ENCODE measurements around the gene GABRR2. TPM values are rescaled to one million over a fixed set of nuclear protein-coding genes. Genes with fewer than 3 reads are reported as not detected.
"Not testable (repeated sequence)": the region's sequence is repeated elsewhere in the genome, so short reads cannot be mapped to it uniquely, and the experiment has no call there.

GABRR2 gene
- total and polyA plus RNA-seq, 2 donors: 0.42 to 0.78 TPM

DNA sequence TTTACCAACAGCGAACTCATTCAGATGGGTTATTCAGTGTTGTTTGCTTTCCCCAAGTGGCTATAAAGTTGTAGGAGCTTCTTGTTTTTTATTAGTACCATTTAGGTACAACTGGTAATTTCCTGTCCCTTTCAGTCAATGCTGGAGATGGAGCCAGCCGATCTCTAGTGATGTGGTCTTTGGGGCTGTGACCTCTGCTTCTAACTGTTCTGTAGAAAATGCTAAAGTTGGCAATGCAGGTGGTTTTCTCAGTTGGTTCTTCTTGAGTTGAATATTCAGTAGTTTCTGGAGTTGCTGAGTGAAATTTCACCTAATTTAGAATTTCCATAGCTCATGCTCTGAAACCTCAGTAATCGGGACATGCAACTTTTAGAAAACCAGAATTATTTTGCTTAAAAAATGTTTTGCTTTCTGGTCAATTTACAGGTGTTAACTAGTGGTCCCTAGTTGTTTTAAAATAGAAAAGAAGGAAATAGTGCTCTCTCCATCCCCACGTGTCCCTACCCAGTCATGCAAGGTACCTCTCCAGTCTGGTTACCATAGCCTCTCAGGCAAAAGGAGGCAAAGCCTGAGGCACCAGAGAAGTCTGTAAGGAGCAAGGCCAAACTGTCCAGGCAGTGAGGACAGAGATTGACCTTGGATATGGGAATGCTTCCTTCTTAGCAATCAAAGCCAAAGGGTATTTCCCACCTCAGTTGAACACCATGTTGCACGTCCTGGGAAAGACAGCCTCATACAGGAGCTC is 70.7 kb downstream of the GABRR2 start:
- H3K27me3 ChIP-seq (ENCODE audit: control insufficient read depth in 2 of 2, insufficient read depth in 1 of 2, low read length in 1 of 2): no peaks in the 10 kb centered on the region
- DNase-seq (ENCODE audit: low read depth in 6 of 9, low spot score in 9 of 9): peak in 2 of 9 donors; percentile 23 to 63
- H3K27ac ChIP-seq (ENCODE audit: low read depth in 1 of 2, low read length in 1 of 2): no peak overlapping the region
- WGBS: 61% methylated on average over 5 of the region's 5 CpGs
- H3K4me1 ChIP-seq (ENCODE audit: control insufficient read depth in 2 of 2, insufficient read depth in 2 of 2, low read length in 2 of 2): peaks cover 19 to 25% of the 10 kb centered on the region in 2 donors
- H3K36me3 ChIP-seq (ENCODE audit: control insufficient read depth in 2 of 2, insufficient read depth in 2 of 2, low read length in 1 of 2): no peaks in the 10 kb centered on the region
- no peak overlapping the region for H3K4me3 ChIP-seq (ENCODE audit: low read length in 2 of 2)
- peaks cover 0 to 1% of the 10 kb centered on the region in 2 donors for H3K9me3 ChIP-seq (ENCODE audit: control insufficient read depth in 2 of 2, insufficient read depth in 1 of 2, low read length in 1 of 2)

DNA sequence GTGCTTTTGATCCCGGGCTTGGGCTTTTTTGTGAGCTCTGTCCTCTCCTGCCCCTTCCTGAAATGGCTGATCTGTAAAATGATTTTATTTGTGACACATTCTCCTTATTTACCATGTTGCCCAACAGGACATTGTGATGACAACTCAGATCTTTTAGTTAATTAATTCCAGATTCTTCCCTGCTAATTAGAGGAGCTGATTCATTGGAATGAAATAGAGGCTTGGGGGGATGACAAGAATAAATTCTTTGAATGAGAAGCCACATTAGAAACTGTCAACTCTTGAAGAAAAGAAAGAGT is 71.8 kb downstream of the GABRR2 start:
- no peak for DNase-seq (ENCODE audit: low read depth in 6 of 9, low spot score in 9 of 9)
- H3K27me3 ChIP-seq (ENCODE audit: control insufficient read depth in 2 of 2, insufficient read depth in 1 of 2, low read length in 1 of 2): no peaks in the 10 kb centered on the region
- 68% methylated on average over 1 of the region's 1 CpG for WGBS
- no peak overlapping the region for H3K4me3 ChIP-seq (ENCODE audit: low read length in 2 of 2)
- H3K9me3 ChIP-seq (ENCODE audit: control insufficient read depth in 2 of 2, insufficient read depth in 1 of 2, low read length in 1 of 2): peaks cover 0 to 1% of the 10 kb centered on the region in 2 donors
- no peak overlapping the region for H3K27ac ChIP-seq (ENCODE audit: low read depth in 1 of 2, low read length in 1 of 2)
- H3K36me3 ChIP-seq (ENCODE audit: control insufficient read depth in 2 of 2, insufficient read depth in 2 of 2, low read length in 1 of 2): no peaks in the 10 kb centered on the region
- peaks cover 26 to 33% of the 10 kb centered on the region in 2 donors for H3K4me1 ChIP-seq (ENCODE audit: control insufficient read depth in 2 of 2, insufficient read depth in 2 of 2, low read length in 2 of 2)

DNA sequence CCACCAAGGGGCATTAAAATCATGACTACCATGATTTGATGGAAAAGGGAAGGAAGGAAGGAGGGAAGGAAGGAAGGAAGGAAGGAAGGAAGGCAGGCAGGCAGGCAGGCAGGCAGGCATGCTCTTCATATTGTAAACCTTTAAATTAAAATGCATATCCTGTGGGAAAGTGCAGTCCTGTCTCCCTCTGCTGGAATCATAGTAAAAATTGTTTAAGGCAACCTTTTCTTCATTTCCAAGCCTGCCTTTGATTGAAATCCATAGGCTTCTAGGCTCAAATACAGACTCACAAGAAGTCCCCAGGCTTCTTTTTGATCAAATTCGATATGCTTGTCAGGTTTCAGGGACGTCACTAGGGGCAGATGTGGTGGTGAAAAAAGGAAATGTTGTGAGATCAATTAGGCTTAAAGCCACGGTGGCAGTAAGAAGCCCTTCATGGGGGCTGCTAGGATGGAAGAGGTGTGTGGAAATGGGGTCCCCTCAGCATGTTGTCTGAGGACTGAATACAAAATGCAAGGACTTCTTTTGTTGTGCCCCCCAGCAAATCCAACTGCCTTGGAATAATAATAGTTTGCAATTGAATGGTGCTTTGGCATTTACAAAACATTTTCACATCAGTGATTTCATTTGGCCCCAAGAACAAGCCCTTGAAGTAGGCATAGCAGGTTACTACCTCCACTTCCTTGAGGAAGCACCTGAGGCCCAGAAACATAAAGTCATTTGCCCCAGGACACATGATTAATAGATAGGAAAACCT is 72.3 kb downstream of the GABRR2 start:
- Histone ChIP-seq H3K4me3 (ENCODE audit: low read length in 2 of 2) (no peak overlapping the region), H3K9me3 (ENCODE audit: control insufficient read depth in 2 of 2, insufficient read depth in 1 of 2, low read length in 1 of 2) (peaks cover 0 to 1% of the 10 kb centered on the region in 2 donors), H3K27me3 (ENCODE audit: control insufficient read depth in 2 of 2, insufficient read depth in 1 of 2, low read length in 1 of 2) (no peaks in the 10 kb centered on the region), H3K36me3 (ENCODE audit: control insufficient read depth in 2 of 2, insufficient read depth in 2 of 2, low read length in 1 of 2) (no peaks in the 10 kb centered on the region), H3K27ac (ENCODE audit: low read depth in 1 of 2, low read length in 1 of 2) (peak overlapping the region in 1 of 2 donors; percentile 10), H3K4me1 (ENCODE audit: control insufficient read depth in 2 of 2, insufficient read depth in 2 of 2, low read length in 2 of 2) (peaks cover 26 to 33% of the 10 kb centered on the region in 2 donors)
- peak in 2 of 9 donors; percentile 23 to 43 for DNase-seq (ENCODE audit: low read depth in 6 of 9, low spot score in 9 of 9)
- 7% methylated on average over 3 of the region's 3 CpGs for WGBS

DNA sequence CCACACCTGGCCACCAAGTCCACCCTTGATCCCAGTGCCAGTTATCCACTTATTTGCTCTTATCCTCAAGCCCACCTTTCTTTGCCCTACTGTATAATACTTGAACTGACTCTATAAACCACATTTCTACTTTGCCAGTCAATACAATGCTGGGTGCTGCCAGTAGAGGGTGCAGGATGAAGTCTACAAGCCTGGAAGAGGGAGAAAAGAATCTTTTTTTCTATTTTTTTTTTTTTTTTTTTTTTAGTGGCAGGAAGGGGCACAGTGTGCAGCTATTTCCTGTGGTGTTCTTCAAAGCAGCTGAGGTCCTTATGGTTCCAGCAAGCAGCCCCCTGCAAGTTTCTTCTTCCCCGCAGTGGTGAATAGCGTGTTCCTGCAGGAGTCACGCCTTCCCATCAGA is 75.8 kb downstream of the GABRR2 start:
- Histone ChIP-seq H3K4me1 (ENCODE audit: control insufficient read depth in 2 of 2, insufficient read depth in 2 of 2, low read length in 2 of 2) (peaks cover 21 to 28% of the 10 kb centered on the region in 2 donors), H3K9me3 (ENCODE audit: control insufficient read depth in 2 of 2, insufficient read depth in 1 of 2, low read length in 1 of 2) (peaks cover 1 to 4% of the 10 kb centered on the region in 2 donors), H3K4me3 (ENCODE audit: low read length in 2 of 2) (no peak overlapping the region), H3K27ac (ENCODE audit: low read depth in 1 of 2, low read length in 1 of 2) (no peak overlapping the region), H3K27me3 (ENCODE audit: control insufficient read depth in 2 of 2, insufficient read depth in 1 of 2, low read length in 1 of 2) (no peaks in the 10 kb centered on the region), H3K36me3 (ENCODE audit: control insufficient read depth in 2 of 2, insufficient read depth in 2 of 2, low read length in 1 of 2) (no peaks in the 10 kb centered on the region)
- DNase-seq (ENCODE audit: low read depth in 6 of 9, low spot score in 9 of 9): peak in 7 of 9 donors; percentile 54 to 87 (median 60)
- 14% methylated on average over 3 of the region's 3 CpGs for WGBS

DNA sequence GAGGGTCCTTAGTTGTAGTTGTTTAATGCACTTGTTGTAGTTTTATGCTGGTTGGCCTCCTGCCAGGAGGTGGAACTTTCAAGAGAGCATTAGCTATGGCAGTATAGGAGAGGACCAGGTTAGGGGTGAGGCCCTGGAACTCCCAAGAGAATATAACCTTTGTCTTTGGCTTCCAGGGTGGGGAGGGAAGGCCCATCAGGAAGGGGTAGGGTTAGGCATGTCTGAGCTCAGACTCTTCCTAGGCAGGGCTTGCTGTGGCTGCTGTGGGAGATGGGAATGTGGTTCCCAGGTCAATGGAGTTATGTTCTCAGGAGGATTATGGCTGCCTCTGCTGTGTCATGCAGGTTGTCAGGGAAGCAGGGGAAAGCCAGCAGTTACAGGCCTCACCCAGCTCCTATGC is 77.9 kb downstream of the GABRR2 start:
- Histone ChIP-seq H3K27me3 (ENCODE audit: control insufficient read depth in 2 of 2, insufficient read depth in 1 of 2, low read length in 1 of 2) (no peaks in the 10 kb centered on the region), H3K4me3 (ENCODE audit: low read length in 2 of 2) (no peak overlapping the region), H3K36me3 (ENCODE audit: control insufficient read depth in 2 of 2, insufficient read depth in 2 of 2, low read length in 1 of 2) (no peaks in the 10 kb centered on the region), H3K9me3 (ENCODE audit: control insufficient read depth in 2 of 2, insufficient read depth in 1 of 2, low read length in 1 of 2) (peaks cover 1 to 4% of the 10 kb centered on the region in 2 donors), H3K27ac (ENCODE audit: low read depth in 1 of 2, low read length in 1 of 2) (no peak overlapping the region), H3K4me1 (ENCODE audit: control insufficient read depth in 2 of 2, insufficient read depth in 2 of 2, low read length in 2 of 2) (peaks cover 11% of the 10 kb centered on the region in 2 donors)
- DNase-seq (ENCODE audit: low read depth in 6 of 9, low spot score in 9 of 9): no peak

DNA sequence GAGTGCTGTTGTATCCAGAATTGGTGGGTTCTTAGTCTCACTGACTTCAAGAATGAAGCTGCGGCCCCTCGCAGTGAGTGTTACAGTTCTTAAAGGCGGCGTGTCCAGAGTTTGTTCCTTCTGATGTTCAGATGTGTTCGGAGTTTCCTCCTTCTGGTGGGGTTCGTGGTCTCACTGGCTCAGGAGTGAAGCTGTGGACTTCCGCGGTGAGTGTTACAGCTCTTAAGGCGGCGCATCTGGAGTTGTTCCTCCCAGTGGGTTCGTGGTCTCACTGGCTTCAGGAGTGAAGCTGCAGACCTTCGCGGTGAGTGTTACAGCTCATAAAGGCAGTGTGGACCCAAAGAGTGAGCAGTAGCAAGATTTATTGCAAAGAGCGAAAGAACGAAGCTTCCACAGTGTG is 81.5 kb downstream of the GABRR2 start:
- H3K4me3 ChIP-seq (ENCODE audit: low read length in 2 of 2); H3K36me3 ChIP-seq (ENCODE audit: control insufficient read depth in 2 of 2, insufficient read depth in 2 of 2, low read length in 1 of 2); H3K9me3 ChIP-seq (ENCODE audit: control insufficient read depth in 2 of 2, insufficient read depth in 1 of 2, low read length in 1 of 2); H3K27ac ChIP-seq (ENCODE audit: low read depth in 1 of 2, low read length in 1 of 2); H3K4me1 ChIP-seq (ENCODE audit: control insufficient read depth in 2 of 2, insufficient read depth in 2 of 2, low read length in 2 of 2); H3K27me3 ChIP-seq (ENCODE audit: control insufficient read depth in 2 of 2, insufficient read depth in 1 of 2, low read length in 1 of 2): not testable (repeated sequence)
- DNase-seq (ENCODE audit: low read depth in 6 of 9, low spot score in 9 of 9): peak in 1 of 9 donors; percentile 23
- WGBS: 30% methylated on average over 15 of the region's 15 CpGs

DNA sequence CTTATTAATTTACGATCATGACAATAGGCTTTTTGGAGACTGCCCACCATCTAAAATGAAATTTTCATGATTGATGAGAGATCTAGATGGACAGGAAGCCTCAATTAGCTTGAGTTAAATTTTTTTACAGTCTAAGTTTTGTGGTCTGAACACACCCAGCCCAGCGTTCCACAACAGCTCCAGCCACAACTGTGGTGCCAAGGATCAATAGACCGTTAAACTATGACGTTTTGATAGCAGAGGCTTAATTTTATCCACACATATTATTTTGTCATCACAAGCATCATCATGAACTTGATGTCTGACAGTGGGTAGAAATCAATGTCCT is 92.4 kb downstream of the GABRR2 start:
- DNase-seq (ENCODE audit: low read depth in 6 of 9, low spot score in 9 of 9): no peak
- 92% methylated on average over 4 of the region's 4 CpGs for WGBS
- Histone ChIP-seq H3K27me3 (ENCODE audit: control insufficient read depth in 2 of 2, insufficient read depth in 1 of 2, low read length in 1 of 2) (no peaks in the 10 kb centered on the region), H3K36me3 (ENCODE audit: control insufficient read depth in 2 of 2, insufficient read depth in 2 of 2, low read length in 1 of 2) (no peaks in the 10 kb centered on the region), H3K9me3 (ENCODE audit: control insufficient read depth in 2 of 2, insufficient read depth in 1 of 2, low read length in 1 of 2) (no peaks in the 10 kb centered on the region), H3K4me3 (ENCODE audit: low read length in 2 of 2) (no peak overlapping the region), H3K27ac (ENCODE audit: low read depth in 1 of 2, low read length in 1 of 2) (no peak overlapping the region), H3K4me1 (ENCODE audit: control insufficient read depth in 2 of 2, insufficient read depth in 2 of 2, low read length in 2 of 2) (peaks cover 8 to 20% of the 10 kb centered on the region in 2 donors)

DNA sequence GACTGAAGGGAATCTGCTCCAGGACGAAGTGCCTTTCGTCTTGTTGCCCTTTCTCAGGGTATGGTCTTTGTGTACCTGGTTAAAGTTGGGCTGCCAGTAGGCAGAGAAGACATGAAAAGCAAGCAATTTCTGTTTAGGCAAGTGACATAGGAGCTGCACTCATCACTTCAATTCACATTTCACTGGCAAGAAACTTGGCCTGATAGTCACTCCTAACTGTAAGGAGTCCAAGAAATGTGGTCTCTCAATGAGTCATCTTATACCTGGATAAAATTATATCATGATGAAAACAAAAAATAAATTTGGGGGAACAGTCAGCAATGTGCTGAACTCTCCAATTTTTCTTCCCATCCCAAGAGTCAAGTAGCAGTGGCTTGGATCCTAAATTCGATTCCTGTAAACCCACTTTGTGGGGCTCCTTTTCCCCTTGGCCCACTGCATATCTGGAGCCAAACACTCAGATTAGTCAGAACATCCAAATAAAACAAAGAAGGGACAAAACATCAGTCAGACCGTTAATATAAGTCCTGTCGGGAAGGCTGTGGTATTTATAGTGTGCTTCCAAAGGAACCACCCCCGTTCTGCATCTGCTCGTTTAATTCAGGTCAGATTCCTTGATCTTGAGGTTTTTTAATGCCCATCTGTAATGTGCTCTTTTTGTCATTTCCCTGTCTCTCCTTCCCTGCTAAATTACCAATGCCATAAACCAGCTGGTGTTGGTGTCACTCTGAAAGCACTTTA is 93.0 kb downstream of the GABRR2 start:
- DNase-seq (ENCODE audit: low read depth in 6 of 9, low spot score in 9 of 9): no peak
- Histone ChIP-seq H3K4me1 (ENCODE audit: control insufficient read depth in 2 of 2, insufficient read depth in 2 of 2, low read length in 2 of 2) (peaks cover 8 to 22% of the 10 kb centered on the region in 2 donors), H3K4me3 (ENCODE audit: low read length in 2 of 2) (no peak overlapping the region), H3K27me3 (ENCODE audit: control insufficient read depth in 2 of 2, insufficient read depth in 1 of 2, low read length in 1 of 2) (no peaks in the 10 kb centered on the region), H3K9me3 (ENCODE audit: control insufficient read depth in 2 of 2, insufficient read depth in 1 of 2, low read length in 1 of 2) (no peaks in the 10 kb centered on the region), H3K27ac (ENCODE audit: low read depth in 1 of 2, low read length in 1 of 2) (no peak overlapping the region), H3K36me3 (ENCODE audit: control insufficient read depth in 2 of 2, insufficient read depth in 2 of 2, low read length in 1 of 2) (no peaks in the 10 kb centered on the region)
- WGBS: 90% methylated on average over 7 of the region's 7 CpGs

DNA sequence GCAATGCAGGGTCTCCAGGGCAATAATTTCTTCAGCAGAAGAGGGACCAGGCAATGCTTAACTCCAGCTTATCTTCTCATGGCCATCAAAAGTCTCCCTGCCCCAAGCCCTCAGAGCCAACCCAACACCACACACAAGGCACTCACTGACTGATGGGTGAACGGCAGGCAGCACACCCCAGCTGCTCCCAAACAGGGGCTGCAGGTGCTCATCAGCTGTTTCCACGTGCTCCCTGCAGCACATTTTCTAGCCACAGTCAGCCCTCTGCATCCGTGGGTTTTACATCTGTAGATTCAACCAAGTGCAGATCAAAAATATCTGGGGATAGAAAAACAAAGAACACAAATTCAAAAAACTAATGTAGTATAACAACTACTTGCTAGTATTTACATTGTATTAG is 94.0 kb downstream of the GABRR2 start:
- Histone ChIP-seq H3K4me3 (ENCODE audit: low read length in 2 of 2) (no peak overlapping the region), H3K4me1 (ENCODE audit: control insufficient read depth in 2 of 2, insufficient read depth in 2 of 2, low read length in 2 of 2) (peaks cover 8 to 22% of the 10 kb centered on the region in 2 donors), H3K27me3 (ENCODE audit: control insufficient read depth in 2 of 2, insufficient read depth in 1 of 2, low read length in 1 of 2) (no peaks in the 10 kb centered on the region), H3K27ac (ENCODE audit: low read depth in 1 of 2, low read length in 1 of 2) (no peak overlapping the region), H3K9me3 (ENCODE audit: control insufficient read depth in 2 of 2, insufficient read depth in 1 of 2, low read length in 1 of 2) (no peaks in the 10 kb centered on the region), H3K36me3 (ENCODE audit: control insufficient read depth in 2 of 2, insufficient read depth in 2 of 2, low read length in 1 of 2) (no peaks in the 10 kb centered on the region)
- 7% methylated on average over 3 of the region's 3 CpGs for WGBS
- peak in 8 of 9 donors; percentile 32 to 82 (median 58) for DNase-seq (ENCODE audit: low read depth in 6 of 9, low spot score in 9 of 9)

All from thymus (tissue), 11 donors.